Mesothelial cell of epicardium (in vitro differentiated cells): ENCODE results near the gene FGF9. TPM values are rescaled to one million over a fixed set of nuclear protein-coding genes. Genes with fewer than 3 reads are reported as not detected.

Experiments used
- DNase-seq, 2 experiments: peaks; one replicate each; pipeline ENCODE4 v3.0.0; 2021; ENCODE audit warnings: low spot score in 2 of 2; ENCODE audit not compliant: unreplicated experiment in 2 of 2
- H3K27ac Mint-ChIP-seq: 2 replicates; pipeline ENCODE4 v1.8.0; 2021; ENCODE audit warnings: mixed read lengths
- H3K27me3 Mint-ChIP-seq: 2 replicates; pipeline ENCODE4 v1.8.0; 2021; ENCODE audit warnings: low read depth, mixed read lengths
- H3K36me3 Mint-ChIP-seq: 2 replicates; pipeline ENCODE4 v1.8.0; 2021; ENCODE audit warnings: mixed read lengths
- H3K4me1 Mint-ChIP-seq: 2 replicates; pipeline ENCODE4 v1.8.0; 2021; ENCODE audit warnings: mixed read lengths
- H3K4me3 Mint-ChIP-seq: 2 replicates; pipeline ENCODE4 v1.8.0; 2021; ENCODE audit warnings: mild to moderate bottlenecking, moderate library complexity, mixed read lengths
- H3K9me3 Mint-ChIP-seq: 2 replicates; pipeline ENCODE4 v1.8.0; 2021; ENCODE audit warnings: mixed read lengths
- total RNA-seq: library from RNA; stranded (reverse); gene quantifications from 3 replicates; pipeline ENCODE4 v1.2.1, GENCODE V29; 2021
- TF ChIP-seq, protein P1 (sequence below): fragments of 200-600 bp; sonication (generic); IDR thresholded peaks from one replicate; pipeline ENCODE4 v1.5.0; 2021; ENCODE audit warnings: antibody characterized with exemption; ENCODE audit not compliant: unreplicated experiment

FGF9 gene
- total RNA-seq, 1 donor from 2014 or later: 17.3 TPM

DNA sequence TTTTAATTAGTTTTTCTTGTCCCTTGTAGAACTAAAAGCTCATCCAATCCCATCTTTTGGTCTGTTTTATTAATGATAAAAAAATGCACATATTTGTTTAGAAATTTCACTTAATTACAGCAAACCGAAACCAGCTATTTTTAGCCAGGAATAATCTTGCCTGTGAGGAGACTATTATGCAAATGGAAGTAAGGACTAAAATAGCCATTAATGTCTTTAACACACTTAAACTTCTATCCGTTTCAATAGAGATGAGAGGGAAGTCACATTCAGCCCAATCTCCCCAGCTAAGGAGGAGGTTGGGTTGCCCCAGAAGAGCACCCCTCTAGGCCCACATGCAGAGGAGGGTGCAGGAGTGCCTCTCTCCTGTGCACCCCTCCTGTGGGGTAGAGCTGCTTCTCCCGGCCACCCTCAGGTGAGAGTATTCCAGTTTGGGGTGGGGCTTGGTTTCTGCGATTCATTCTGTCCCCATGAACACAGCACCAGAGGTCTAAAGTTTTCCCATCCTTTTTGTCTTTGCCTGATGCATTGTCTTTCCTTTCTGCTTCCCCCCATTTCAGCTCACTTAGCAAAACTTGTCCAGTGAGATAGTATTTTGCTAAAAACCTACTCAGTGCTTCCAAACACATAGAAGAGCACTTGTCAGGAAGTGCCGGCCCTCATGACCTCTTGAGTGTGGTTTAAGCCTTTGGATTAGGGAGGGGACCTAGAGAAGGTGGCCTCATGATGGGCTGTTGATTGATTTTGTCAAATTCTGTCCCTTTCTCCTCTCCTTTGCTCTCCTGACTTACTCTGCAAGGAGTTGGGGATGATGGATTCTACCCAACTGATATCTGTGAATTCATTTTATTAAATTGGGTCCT lies 28.2 kb downstream of the FGF9 start:
- no peak overlapping the region for H3K4me3 Mint-ChIP-seq
- peaks cover 2% of the 10 kb centered on the region for H3K4me1 Mint-ChIP-seq
- TF ChIP-seq, protein P1, sequence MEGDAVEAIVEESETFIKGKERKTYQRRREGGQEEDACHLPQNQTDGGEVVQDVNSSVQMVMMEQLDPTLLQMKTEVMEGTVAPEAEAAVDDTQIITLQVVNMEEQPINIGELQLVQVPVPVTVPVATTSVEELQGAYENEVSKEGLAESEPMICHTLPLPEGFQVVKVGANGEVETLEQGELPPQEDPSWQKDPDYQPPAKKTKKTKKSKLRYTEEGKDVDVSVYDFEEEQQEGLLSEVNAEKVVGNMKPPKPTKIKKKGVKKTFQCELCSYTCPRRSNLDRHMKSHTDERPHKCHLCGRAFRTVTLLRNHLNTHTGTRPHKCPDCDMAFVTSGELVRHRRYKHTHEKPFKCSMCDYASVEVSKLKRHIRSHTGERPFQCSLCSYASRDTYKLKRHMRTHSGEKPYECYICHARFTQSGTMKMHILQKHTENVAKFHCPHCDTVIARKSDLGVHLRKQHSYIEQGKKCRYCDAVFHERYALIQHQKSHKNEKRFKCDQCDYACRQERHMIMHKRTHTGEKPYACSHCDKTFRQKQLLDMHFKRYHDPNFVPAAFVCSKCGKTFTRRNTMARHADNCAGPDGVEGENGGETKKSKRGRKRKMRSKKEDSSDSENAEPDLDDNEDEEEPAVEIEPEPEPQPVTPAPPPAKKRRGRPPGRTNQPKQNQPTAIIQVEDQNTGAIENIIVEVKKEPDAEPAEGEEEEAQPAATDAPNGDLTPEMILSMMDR: no peak
- H3K36me3 Mint-ChIP-seq: peaks cover 8% of the 10 kb centered on the region
- DNase-seq: no peak
- no peak overlapping the region for H3K27ac Mint-ChIP-seq
- H3K27me3 Mint-ChIP-seq: no peaks in the 10 kb centered on the region
- no peaks in the 10 kb centered on the region for H3K9me3 Mint-ChIP-seq

DNA sequence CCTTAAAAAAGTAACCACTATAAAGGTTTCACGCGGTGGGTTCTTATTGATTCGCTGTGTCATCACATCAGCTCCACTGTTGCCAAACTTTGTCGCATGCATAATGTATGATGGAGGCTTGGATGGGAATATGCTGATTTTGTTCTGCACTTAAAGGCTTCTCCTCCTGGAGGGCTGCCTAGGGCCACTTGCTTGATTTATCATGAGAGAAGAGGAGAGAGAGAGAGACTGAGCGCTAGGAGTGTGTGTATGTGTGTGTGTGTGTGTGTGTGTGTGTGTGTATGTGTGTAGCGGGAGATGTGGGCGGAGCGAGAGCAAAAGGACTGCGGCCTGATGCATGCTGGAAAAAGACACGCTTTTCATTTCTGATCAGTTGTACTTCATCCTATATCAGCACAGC lies 30.6 kb downstream of the FGF9 start:
- Mint-ChIP-seq H3K27ac (no peak overlapping the region), H3K4me3 (no peak overlapping the region), H3K36me3 (peaks cover 10% of the 10 kb centered on the region), H3K27me3 (no peaks in the 10 kb centered on the region), H3K4me1 (peaks cover 3% of the 10 kb centered on the region), H3K9me3 (no peaks in the 10 kb centered on the region)
- no peak for DNase-seq
- TF ChIP-seq, protein P1: no peak

DNA sequence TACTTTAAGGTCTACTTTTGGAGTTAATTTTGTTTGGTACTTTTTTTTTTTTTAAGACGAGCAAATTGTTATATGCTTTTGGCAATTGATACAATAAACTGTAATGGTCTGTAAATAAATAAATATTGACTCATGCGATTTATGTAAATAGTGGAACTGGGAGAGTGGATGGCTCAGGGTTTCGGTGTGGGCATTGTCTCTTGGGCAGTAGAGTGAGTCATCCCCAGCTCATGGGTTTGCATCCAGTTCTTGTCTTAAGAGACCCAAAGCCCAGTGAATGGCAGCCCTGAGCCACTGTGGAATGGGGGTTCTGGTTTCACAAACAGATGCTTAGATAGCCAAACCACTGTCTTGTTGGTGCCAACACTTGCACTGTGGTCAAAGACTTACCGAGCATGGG lies 33.0 kb downstream of the FGF9 start:
- no peak overlapping the region for H3K4me3 Mint-ChIP-seq
- H3K27ac Mint-ChIP-seq: no peak overlapping the region
- no peaks in the 10 kb centered on the region for H3K9me3 Mint-ChIP-seq
- peaks cover 14% of the 10 kb centered on the region for H3K4me1 Mint-ChIP-seq
- DNase-seq: no peak
- no peaks in the 10 kb centered on the region for H3K27me3 Mint-ChIP-seq
- H3K36me3 Mint-ChIP-seq: peaks cover 10% of the 10 kb centered on the region
- TF ChIP-seq, protein P1: no peak

DNA sequence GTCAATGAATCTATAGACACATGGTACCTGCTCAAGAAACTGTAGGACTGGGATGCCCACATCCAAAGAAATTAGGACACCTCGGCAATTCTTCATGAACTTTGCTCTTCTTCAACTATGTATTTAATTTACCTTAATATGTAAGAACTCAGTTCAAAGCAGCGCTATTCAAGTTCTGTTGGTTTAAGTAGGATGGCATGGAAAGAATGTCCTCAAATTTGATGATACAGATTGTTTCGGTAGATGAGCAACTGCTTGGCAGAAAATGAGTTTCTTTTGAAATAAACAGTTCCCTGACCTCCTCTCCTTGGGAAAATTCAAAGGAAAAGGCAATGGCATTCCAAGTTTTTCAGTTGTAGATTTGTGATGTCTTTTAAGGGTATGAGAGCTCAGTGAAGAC lies 36.7 kb downstream of the FGF9 start:
- Mint-ChIP-seq H3K36me3 (peaks cover 4% of the 10 kb centered on the region), H3K4me1 (peaks cover 14% of the 10 kb centered on the region)

DNA sequence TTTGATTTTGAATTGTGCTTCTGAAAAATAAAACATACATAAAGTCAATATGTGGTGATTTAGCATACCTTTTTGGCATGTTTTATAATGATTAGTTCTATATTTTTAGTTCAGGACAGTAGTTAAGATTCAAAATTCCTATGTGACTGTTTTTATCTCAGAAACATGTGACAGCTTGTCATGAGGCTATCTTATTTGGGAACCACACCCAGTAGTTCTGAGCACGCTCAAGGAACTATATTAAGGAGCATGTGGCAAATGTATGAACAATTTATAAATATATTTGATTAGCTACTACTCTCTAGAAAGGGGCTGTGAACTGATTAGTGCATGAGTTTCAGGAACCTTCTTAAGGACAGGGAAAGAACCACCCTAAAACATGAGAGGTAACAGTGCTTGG lies 38.8 kb downstream of the FGF9 start:
- TF ChIP-seq, protein P1: no peak
- DNase-seq: no peak
- peaks cover 29% of the 10 kb centered on the region for H3K9me3 Mint-ChIP-seq
- H3K36me3 Mint-ChIP-seq: peaks cover 2% of the 10 kb centered on the region
- no peak overlapping the region for H3K27ac Mint-ChIP-seq
- H3K27me3 Mint-ChIP-seq: no peaks in the 10 kb centered on the region
- peaks cover 14% of the 10 kb centered on the region for H3K4me1 Mint-ChIP-seq
- H3K4me3 Mint-ChIP-seq: no peak overlapping the region

More for the DNA sequence above, 36.7 kb downstream of the FGF9 start:
- peaks cover 18% of the 10 kb centered on the region for H3K9me3 Mint-ChIP-seq
- no peaks in the 10 kb centered on the region for H3K27me3 Mint-ChIP-seq
- no peak overlapping the region for H3K27ac Mint-ChIP-seq
- TF ChIP-seq, protein P1: no peak
- DNase-seq: no peak
- no peak overlapping the region for H3K4me3 Mint-ChIP-seq
